GM23338 (cell line): Measurements from ENCODE around the gene ZNF260. TPM values are rescaled to one million over a fixed set of nuclear protein-coding genes. Genes with fewer than 3 reads are reported as not detected.

ENCODE experiments used
- ATAC-seq: fragments of 200-7000 bp; cut with Tn5 transposase; 3 replicates; pipeline ENCODE4 v1.9.1; 2020
- DNase-seq: peaks from one replicate; pipeline ENCODE4 v3.0.0-alpha.2; 2015; ENCODE audit warnings: low spot score
- H2AFZ ChIP-seq: fragments of 200-600 bp; sonication (generic); 2 replicates; pipeline ENCODE4 v1.8.0; 2016; ENCODE audit warnings: antibody characterized with exemption, mild to moderate bottlenecking, moderate library complexity
- H3F3A ChIP-seq: fragments of 200-600 bp; sonication (generic); replicated peaks from 2 replicates; pipeline ENCODE4 v1.8.0; 2017; ENCODE audit warnings: antibody characterized with exemption, mixed run types, low read depth
- H3K27ac ChIP-seq: fragments of 200-600 bp; sonication (generic); 2 replicates; pipeline ENCODE4 v1.6.1; 2016; ENCODE audit warnings: low read depth
- H3K27me3 ChIP-seq: fragments of 200-600 bp; sonication (generic); 2 replicates; pipeline ENCODE4 v1.8.0; 2016; ENCODE audit warnings: mild to moderate bottlenecking, mixed run types, moderate library complexity; ENCODE audit not compliant: insufficient read depth
- H3K36me3 ChIP-seq: fragments of 200-600 bp; sonication (generic); 2 replicates; pipeline ENCODE4 v1.8.0; 2016; ENCODE audit warnings: mild to moderate bottlenecking; ENCODE audit not compliant: insufficient read depth
- H3K4me1 ChIP-seq: fragments of 200-600 bp; sonication (generic); 2 replicates; pipeline ENCODE4 v1.8.0; 2016; ENCODE audit warnings: mild to moderate bottlenecking, moderate library complexity; ENCODE audit not compliant: insufficient read depth
- H3K4me2 ChIP-seq: fragments of 200-600 bp; sonication (generic); 2 replicates; pipeline ENCODE4 v1.7.1; 2017; ENCODE audit warnings: mixed run types
- H3K4me3 ChIP-seq: fragments of 200-600 bp; sonication (generic); 2 replicates; pipeline ENCODE4 v1.6.1; 2016; ENCODE audit warnings: mixed run types
- H3K79me2 ChIP-seq: fragments of 200-600 bp; sonication (generic); replicated peaks from 2 replicates; pipeline ENCODE4 v1.8.0; 2017; ENCODE audit warnings: mild to moderate bottlenecking; ENCODE audit not compliant: insufficient read depth
- H3K9me2 ChIP-seq: fragments of 200-600 bp; sonication (generic); 2 replicates; pipeline ENCODE4 v1.8.0; 2017; ENCODE audit not compliant: insufficient read depth
- H4K20me1 ChIP-seq: fragments of 200-600 bp; sonication (generic); replicated peaks from 2 replicates; pipeline ENCODE4 v1.8.0; 2017; ENCODE audit warnings: mild to moderate bottlenecking; ENCODE audit not compliant: insufficient read depth
- H3K27ac Mint-ChIP-seq: 2 replicates; pipeline ENCODE4 v1.8.0; 2020; ENCODE audit warnings: inconsistent platforms, mild to moderate bottlenecking, moderate library complexity, mixed read lengths
- H3K27me3 Mint-ChIP-seq: 3 replicates; pipeline ENCODE4 v1.8.0; 2022; ENCODE audit warnings: low read depth, mild to moderate bottlenecking, moderate library complexity, mixed read lengths, inconsistent platforms; ENCODE audit not compliant: insufficient read depth, poor library complexity
- H3K36me3 Mint-ChIP-seq: 3 replicates; pipeline ENCODE4 v1.8.0; 2021; ENCODE audit warnings: low read depth, mild to moderate bottlenecking, inconsistent platforms, moderate library complexity, mixed read lengths
- H3K4me1 Mint-ChIP-seq: 3 replicates; pipeline ENCODE4 v1.8.0; 2020; ENCODE audit warnings: mild to moderate bottlenecking, inconsistent platforms, mixed read lengths
- H3K4me3 Mint-ChIP-seq: 3 replicates; pipeline ENCODE4 v1.8.0; 2021; ENCODE audit warnings: moderate library complexity, mild to moderate bottlenecking, inconsistent platforms, mixed read lengths
- H3K9me3 Mint-ChIP-seq: 3 replicates; pipeline ENCODE4 v1.8.0; 2020; ENCODE audit warnings: moderate library complexity, mild to moderate bottlenecking, inconsistent platforms, mixed read lengths
- JUNB ChIP-seq: IDR thresholded peaks from one replicate; pipeline ENCODE4 v1.6.1; 2016; ENCODE audit warnings: antibody characterized with exemption; ENCODE audit not compliant: unreplicated experiment
- POLR2AphosphoS5 ChIP-seq: IDR thresholded peaks from 2 replicates; pipeline ENCODE4 v1.6.1; 2016; ENCODE audit warnings: antibody characterized with exemption, low read depth
- STAT1 ChIP-seq: IDR thresholded peaks from one replicate; pipeline ENCODE4 v1.6.1; 2016; ENCODE audit warnings: antibody characterized with exemption; ENCODE audit not compliant: unreplicated experiment
- polyA plus RNA-seq: library from polyadenylated mRNA; unstranded; fragments of >200 nt; fragmentation: Nextera tagmentation; extraction: Ambion mirVana; gene quantifications from 2 replicates; pipeline ENCODE4 v1.2.1, GENCODE V29; 2016
- total RNA-seq: library from RNA; depleted of rRNA; stranded (reverse); fragments of >200 nt; shearing (Covaris generic); gene quantifications from 2 replicates; pipeline ENCODE4 v1.2.3, GENCODE V29; 2014
- TF ChIP-seq, protein P1 (sequence below): fragments of 250-450 bp; sonication (Bioruptor Pico); IDR thresholded peaks from 2 replicates; pipeline ENCODE4 v1.5.0; 2020; ENCODE audit warnings: mild to moderate bottlenecking, moderate library complexity

ZNF260 gene
- total and polyA plus RNA-seq, 2 experiments from 2014 or later = 26.8 to 35.9 TPM

DNA sequence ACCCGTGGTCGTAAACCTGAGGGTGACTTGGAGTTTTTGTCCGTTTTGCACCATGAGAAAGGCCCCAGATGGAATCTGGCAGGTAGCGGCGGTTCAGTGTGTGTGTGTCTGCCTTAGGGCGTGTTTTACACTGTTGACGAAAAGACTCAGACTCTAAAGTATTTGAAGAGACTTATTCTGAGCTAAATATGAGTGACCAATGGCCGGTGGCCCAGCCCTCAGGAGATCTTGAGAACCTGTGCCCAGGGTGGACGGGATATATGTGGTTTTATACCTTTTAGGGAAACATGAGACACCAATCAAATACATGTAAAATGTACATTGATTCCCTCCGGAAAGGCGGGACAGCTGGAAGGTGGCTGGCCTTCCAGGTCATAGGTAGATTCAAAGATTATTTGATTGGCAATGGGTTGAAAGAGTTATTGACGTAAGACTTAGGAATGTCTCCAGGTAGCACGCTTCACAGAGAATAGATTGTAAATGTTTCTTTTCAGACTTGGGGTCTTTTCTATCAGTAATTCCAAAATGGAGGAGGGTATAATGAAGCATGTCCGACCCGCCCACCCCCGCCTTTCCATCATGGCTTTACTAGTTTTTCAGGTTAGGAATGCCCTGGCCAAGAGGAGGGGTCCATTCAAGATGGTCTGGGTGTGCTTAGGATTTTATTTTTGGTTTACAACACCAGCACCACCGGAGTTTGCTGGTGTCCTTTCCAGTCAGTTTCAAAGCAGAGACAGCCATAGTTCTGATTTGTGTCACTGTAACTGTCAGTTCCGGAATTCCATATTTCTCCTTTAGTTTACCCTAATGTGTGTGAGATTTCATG lies 46.0 kb upstream of the ZNF260 start:
- no peaks in the 10 kb centered on the region for H3K27me3 Mint-ChIP-seq

More for the DNA sequence above, 46.0 kb upstream of the ZNF260 start:
- Histone ChIP-seq H3K79me2 (peaks cover 67% of the 10 kb centered on the region), H3F3A (no peaks in the 10 kb centered on the region), H2AFZ (peak overlapping the region; percentile 94), H3K27me3 (no peaks in the 10 kb centered on the region), H3K4me1 (0 out of 2 replicates have a peak, but pooled peaks cover 5% of the 10 kb centered on the region), H3K4me3 (peak overlapping the region; percentile 99), H3K9me2 (no peaks in the 10 kb centered on the region), H4K20me1 (no peaks in the 10 kb centered on the region; the same call in none of the 2 replicates), H3K4me2 (peak overlapping the region; percentile 92), H3K36me3 (peaks cover 16% of the 10 kb centered on the region), H3K27ac (peak overlapping the region; percentile 79)
- no peak for TF ChIP-seq POLR2AphosphoS5
- no peak for TF ChIP-seq STAT1
- TF ChIP-seq JUNB = no peak
- TF ChIP-seq, protein P1, sequence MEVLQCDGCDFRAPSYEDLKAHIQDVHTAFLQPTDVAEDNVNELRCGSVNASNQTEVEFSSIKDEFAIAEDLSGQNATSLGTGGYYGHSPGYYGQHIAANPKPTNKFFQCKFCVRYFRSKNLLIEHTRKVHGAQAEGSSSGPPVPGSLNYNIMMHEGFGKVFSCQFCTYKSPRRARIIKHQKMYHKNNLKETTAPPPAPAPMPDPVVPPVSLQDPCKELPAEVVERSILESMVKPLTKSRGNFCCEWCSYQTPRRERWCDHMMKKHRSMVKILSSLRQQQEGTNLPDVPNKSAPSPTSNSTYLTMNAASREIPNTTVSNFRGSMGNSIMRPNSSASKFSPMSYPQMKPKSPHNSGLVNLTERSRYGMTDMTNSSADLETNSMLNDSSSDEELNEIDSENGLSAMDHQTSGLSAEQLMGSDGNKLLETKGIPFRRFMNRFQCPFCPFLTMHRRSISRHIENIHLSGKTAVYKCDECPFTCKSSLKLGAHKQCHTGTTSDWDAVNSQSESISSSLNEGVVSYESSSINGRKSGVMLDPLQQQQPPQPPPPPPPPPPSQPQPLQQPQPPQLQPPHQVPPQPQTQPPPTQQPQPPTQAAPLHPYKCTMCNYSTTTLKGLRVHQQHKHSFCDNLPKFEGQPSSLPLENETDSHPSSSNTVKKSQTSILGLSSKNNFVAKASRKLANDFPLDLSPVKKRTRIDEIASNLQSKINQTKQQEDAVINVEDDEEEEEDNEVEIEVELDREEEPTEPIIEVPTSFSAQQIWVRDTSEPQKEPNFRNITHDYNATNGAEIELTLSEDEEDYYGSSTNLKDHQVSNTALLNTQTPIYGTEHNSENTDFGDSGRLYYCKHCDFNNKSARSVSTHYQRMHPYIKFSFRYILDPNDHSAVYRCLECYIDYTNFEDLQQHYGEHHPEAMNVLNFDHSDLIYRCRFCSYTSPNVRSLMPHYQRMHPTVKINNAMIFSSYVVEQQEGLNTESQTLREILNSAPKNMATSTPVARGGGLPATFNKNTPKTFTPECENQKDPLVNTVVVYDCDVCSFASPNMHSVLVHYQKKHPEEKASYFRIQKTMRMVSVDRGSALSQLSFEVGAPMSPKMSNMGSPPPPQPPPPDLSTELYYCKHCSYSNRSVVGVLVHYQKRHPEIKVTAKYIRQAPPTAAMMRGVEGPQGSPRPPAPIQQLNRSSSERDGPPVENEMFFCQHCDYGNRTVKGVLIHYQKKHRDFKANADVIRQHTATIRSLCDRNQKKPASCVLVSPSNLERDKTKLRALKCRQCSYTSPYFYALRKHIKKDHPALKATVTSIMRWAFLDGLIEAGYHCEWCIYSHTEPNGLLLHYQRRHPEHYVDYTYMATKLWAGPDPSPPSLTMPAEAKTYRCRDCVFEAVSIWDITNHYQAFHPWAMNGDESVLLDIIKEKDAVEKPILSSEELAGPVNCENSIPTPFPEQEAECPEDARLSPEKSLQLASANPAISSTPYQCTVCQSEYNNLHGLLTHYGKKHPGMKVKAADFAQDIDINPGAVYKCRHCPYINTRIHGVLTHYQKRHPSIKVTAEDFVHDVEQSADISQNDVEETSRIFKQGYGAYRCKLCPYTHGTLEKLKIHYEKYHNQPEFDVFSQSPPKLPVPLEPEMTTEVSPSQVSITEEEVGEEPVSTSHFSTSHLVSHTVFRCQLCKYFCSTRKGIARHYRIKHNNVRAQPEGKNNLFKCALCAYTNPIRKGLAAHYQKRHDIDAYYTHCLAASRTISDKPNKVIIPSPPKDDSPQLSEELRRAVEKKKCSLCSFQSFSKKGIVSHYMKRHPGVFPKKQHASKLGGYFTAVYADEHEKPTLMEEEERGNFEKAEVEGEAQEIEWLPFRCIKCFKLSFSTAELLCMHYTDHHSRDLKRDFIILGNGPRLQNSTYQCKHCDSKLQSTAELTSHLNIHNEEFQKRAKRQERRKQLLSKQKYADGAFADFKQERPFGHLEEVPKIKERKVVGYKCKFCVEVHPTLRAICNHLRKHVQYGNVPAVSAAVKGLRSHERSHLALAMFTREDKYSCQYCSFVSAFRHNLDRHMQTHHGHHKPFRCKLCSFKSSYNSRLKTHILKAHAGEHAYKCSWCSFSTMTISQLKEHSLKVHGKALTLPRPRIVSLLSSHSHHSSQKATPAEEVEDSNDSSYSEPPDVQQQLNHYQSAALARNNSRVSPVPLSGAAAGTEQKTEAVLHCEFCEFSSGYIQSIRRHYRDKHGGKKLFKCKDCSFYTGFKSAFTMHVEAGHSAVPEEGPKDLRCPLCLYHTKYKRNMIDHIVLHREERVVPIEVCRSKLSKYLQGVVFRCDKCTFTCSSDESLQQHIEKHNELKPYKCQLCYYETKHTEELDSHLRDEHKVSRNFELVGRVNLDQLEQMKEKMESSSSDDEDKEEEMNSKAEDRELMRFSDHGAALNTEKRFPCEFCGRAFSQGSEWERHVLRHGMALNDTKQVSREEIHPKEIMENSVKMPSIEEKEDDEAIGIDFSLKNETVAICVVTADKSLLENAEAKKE (CRISPR knock-in tag) = no peak
- Mint-ChIP-seq H3K36me3 (peaks cover 42% of the 10 kb centered on the region), H3K4me1 (peaks cover 13% of the 10 kb centered on the region; the same call in 2 of the 3 replicates), H3K4me3 (peak overlapping the region; percentile 90), H3K9me3 (no peaks in the 10 kb centered on the region), H3K27ac (peak overlapping the region; percentile 97)
- peak; percentile 43 for DNase-seq
- no peak for ATAC-seq
